SK-N-SH treated with all-trans-retinoic acid at 6 μM for 48 hours (cell line): ENCODE measurements around the gene JARID2.

Experiments used
- ATAC-seq: fragments of 200-7000 bp; cut with Tn5 transposase; 3 replicates; pipeline ENCODE4 v1.9.1; 2020; ENCODE audit warnings: mild to moderate bottlenecking, moderate library complexity
- ARNTL ChIP-seq: fragments of 450-650 bp; formaldehyde crosslinking; IDR thresholded peaks from 2 replicates; pipeline ENCODE4 v1.5.0; 2020; ENCODE audit warnings: low read depth, mild to moderate bottlenecking, moderate library complexity, borderline replicate concordance
- BACH2 ChIP-seq: fragments of 250-450 bp; sonication (Bioruptor Pico); IDR thresholded peaks from 2 replicates; pipeline ENCODE4 v1.9.0; 2021; ENCODE audit warnings: mild to moderate bottlenecking, borderline replicate concordance
- CREB5 ChIP-seq: fragments of 250-450 bp; sonication (Bioruptor Pico); IDR thresholded peaks from 2 replicates; pipeline ENCODE4 v1.5.1; 2020; ENCODE audit warnings: low read depth, mild to moderate bottlenecking, moderate library complexity
- CSDC2 ChIP-seq: fragments of 250-450 bp; sonication (Bioruptor Pico); IDR thresholded peaks from 2 replicates; pipeline ENCODE4 v1.5.0; 2020; ENCODE audit warnings: mild to moderate bottlenecking, moderate library complexity
- CSRNP3 ChIP-seq: fragments of 250-450 bp; sonication (Bioruptor Pico); IDR thresholded peaks from 2 replicates; pipeline ENCODE4 v1.5.1; 2021; ENCODE audit warnings: mild to moderate bottlenecking, moderate library complexity
- ESRRG ChIP-seq: fragments of 250-450 bp; sonication (Bioruptor Pico); IDR thresholded peaks from 2 replicates; pipeline ENCODE4 v1.6.1; 2021; ENCODE audit warnings: mild to moderate bottlenecking
- GLIS3 ChIP-seq: fragments of 250-450 bp; sonication (Bioruptor Pico); IDR thresholded peaks from 2 replicates; pipeline ENCODE4 v1.5.0; 2020; ENCODE audit warnings: mild to moderate bottlenecking, moderate library complexity
- ISL1 ChIP-seq: fragments of 250-450 bp; sonication (Bioruptor Pico); IDR thresholded peaks from 2 replicates; pipeline ENCODE4 v2.1.2; 2022; ENCODE audit warnings: mild to moderate bottlenecking, moderate library complexity
- OSR1 ChIP-seq: fragments of 250-450 bp; sonication (Bioruptor Pico); IDR thresholded peaks from 2 replicates; pipeline ENCODE4 v1.8.0; 2022; ENCODE audit warnings: moderate library complexity, mild to moderate bottlenecking, inconsistent platforms
- PATZ1 ChIP-seq: fragments of 250-450 bp; sonication (Bioruptor Pico); IDR thresholded peaks from 2 replicates; pipeline ENCODE4 v1.8.0; 2020; ENCODE audit warnings: mild to moderate bottlenecking, moderate library complexity, borderline replicate concordance
- PPARA ChIP-seq: fragments of 250-450 bp; sonication (Bioruptor Pico); IDR thresholded peaks from 2 replicates; pipeline ENCODE4 v1.5.0; 2020; ENCODE audit warnings: mild to moderate bottlenecking, borderline replicate concordance
- RARB ChIP-seq: fragments of 250-450 bp; sonication (Bioruptor Pico); IDR thresholded peaks from 2 replicates; pipeline ENCODE4 v1.8.0; 2021; ENCODE audit warnings: mild to moderate bottlenecking, moderate library complexity
- SNAI2 ChIP-seq: fragments of 250-450 bp; sonication (Bioruptor Pico); IDR thresholded peaks from 2 replicates; pipeline ENCODE4 v1.5.0; 2020; ENCODE audit warnings: mild to moderate bottlenecking, moderate library complexity
- TCF4 ChIP-seq: fragments of 250-450 bp; sonication (Bioruptor Pico); IDR thresholded peaks from 2 replicates; pipeline ENCODE4 v1.8.0; 2021; ENCODE audit warnings: mild to moderate bottlenecking, moderate library complexity, borderline replicate concordance
- TOX ChIP-seq: fragments of 250-450 bp; sonication (Bioruptor Pico); IDR thresholded peaks from 2 replicates; pipeline ENCODE4 v1.8.0; 2021; ENCODE audit warnings: mild to moderate bottlenecking, moderate library complexity, borderline replicate concordance
- TSHZ2 ChIP-seq: fragments of 250-450 bp; sonication (Bioruptor Pico); IDR thresholded peaks from 2 replicates; pipeline ENCODE4 v1.5.0; 2020; ENCODE audit warnings: mild to moderate bottlenecking, moderate library complexity
- ZC3H10 ChIP-seq: fragments of 250-450 bp; sonication (Bioruptor Pico); IDR thresholded peaks from 2 replicates; pipeline ENCODE4 v1.5.1; 2021; ENCODE audit warnings: mild to moderate bottlenecking, moderate library complexity
- ZFP3 ChIP-seq: fragments of 250-450 bp; sonication (Bioruptor Pico); IDR thresholded peaks from 2 replicates; pipeline ENCODE4 v1.5.0; 2020; ENCODE audit warnings: mild to moderate bottlenecking, moderate library complexity
- ZFP30 ChIP-seq: fragments of 450-650 bp; formaldehyde crosslinking; IDR thresholded peaks from 2 replicates; pipeline ENCODE4 v1.5.0; 2022; ENCODE audit warnings: mild to moderate bottlenecking, moderate library complexity
- ZNF565 ChIP-seq: fragments of 450-650 bp; formaldehyde crosslinking; conservative IDR thresholded peaks from 2 replicates; pipeline ENCODE4 v1.5.0; 2020; ENCODE audit warnings: low read depth, mild to moderate bottlenecking, moderate library complexity
- ZNF70 ChIP-seq: fragments of 450-650 bp; formaldehyde crosslinking; IDR thresholded peaks from 2 replicates; pipeline ENCODE4 v1.5.0; 2020; ENCODE audit warnings: mild to moderate bottlenecking, moderate library complexity
- ZNF8 ChIP-seq: fragments of 450-650 bp; formaldehyde crosslinking; IDR thresholded peaks from 2 replicates; pipeline ENCODE4 v1.5.0; 2020; ENCODE audit warnings: mild to moderate bottlenecking, moderate library complexity

JARID2 gene

GRCh38 chr6:15436451-15436850 is 190.6 kb downstream of the JARID2 start:
- ATAC-seq: no peak
- TF ChIP-seq ISL1 (CRISPR knock-in tag) (no peak), ZFP30 (CRISPR knock-in tag) (no peak), TSHZ2 (CRISPR knock-in tag) (no peak), PPARA (no peak), TOX (CRISPR knock-in tag) (no peak), SNAI2 (no peak), BACH2 (no peak), CREB5 (CRISPR knock-in tag) (no peak), CSRNP3 (CRISPR knock-in tag) (no peak), RARB (CRISPR knock-in tag) (no peak), ZC3H10 (CRISPR knock-in tag) (no peak), ZNF8 (CRISPR knock-in tag) (no peak), OSR1 (CRISPR knock-in tag) (no peak), ZFP3 (CRISPR knock-in tag) (no peak), TCF4 (no peak), GLIS3 (CRISPR knock-in tag) (no peak)
- TF ChIP-seq, all 23 proteins: peak for 0

- no peak for ATAC-seq
- no peak for TF ChIP-seq ARNTL (CRISPR knock-in tag)
- TF ChIP-seq CSRNP3 (CRISPR knock-in tag): no peak
- no peak for TF ChIP-seq BACH2
These were observed 191.3 kb downstream of the JARID2 start for GRCh38 chr6:15437090-15437635.

GRCh38 chr6:15439410-15440025 is 193.6 kb downstream of the JARID2 start:
- peak; percentile 21; the same call in 2 of the 3 replicates for ATAC-seq
- TF ChIP-seq CSDC2 (CRISPR knock-in tag) (no peak), CSRNP3 (CRISPR knock-in tag) (no peak), BACH2 (no peak), ZNF70 (CRISPR knock-in tag) (no peak), ZNF565 (CRISPR knock-in tag) (no peak), PPARA (no peak), ARNTL (CRISPR knock-in tag) (no peak), GLIS3 (CRISPR knock-in tag) (no peak), ZNF8 (CRISPR knock-in tag) (no peak), ZC3H10 (CRISPR knock-in tag) (no peak), CREB5 (CRISPR knock-in tag) (no peak), TCF4 (no peak), PATZ1 (CRISPR knock-in tag) (no peak), ESRRG (CRISPR knock-in tag) (no peak)
